SK-N-SH treated with all-trans-retinoic acid at 6 μM for 48 hours (cell line): Measurements from ENCODE around the gene HIPK3.

Source experiments
- ATAC-seq: fragments of 200-7000 bp; cut with Tn5 transposase; 3 replicates; pipeline ENCODE4 v1.9.1; 2020; ENCODE audit warnings: mild to moderate bottlenecking, moderate library complexity
- ARNTL ChIP-seq: fragments of 450-650 bp; formaldehyde crosslinking; IDR thresholded peaks from 2 replicates; pipeline ENCODE4 v1.5.0; 2020; ENCODE audit warnings: low read depth, mild to moderate bottlenecking, moderate library complexity, borderline replicate concordance
- CSDC2 ChIP-seq: fragments of 250-450 bp; sonication (Bioruptor Pico); IDR thresholded peaks from 2 replicates; pipeline ENCODE4 v1.5.0; 2020; ENCODE audit warnings: mild to moderate bottlenecking, moderate library complexity
- ESRRG ChIP-seq: fragments of 250-450 bp; sonication (Bioruptor Pico); IDR thresholded peaks from 2 replicates; pipeline ENCODE4 v1.6.1; 2021; ENCODE audit warnings: mild to moderate bottlenecking
- GLIS3 ChIP-seq: fragments of 250-450 bp; sonication (Bioruptor Pico); IDR thresholded peaks from 2 replicates; pipeline ENCODE4 v1.5.0; 2020; ENCODE audit warnings: mild to moderate bottlenecking, moderate library complexity
- ISL1 ChIP-seq: fragments of 250-450 bp; sonication (Bioruptor Pico); IDR thresholded peaks from 2 replicates; pipeline ENCODE4 v2.1.2; 2022; ENCODE audit warnings: mild to moderate bottlenecking, moderate library complexity
- OSR1 ChIP-seq: fragments of 250-450 bp; sonication (Bioruptor Pico); IDR thresholded peaks from 2 replicates; pipeline ENCODE4 v1.8.0; 2022; ENCODE audit warnings: moderate library complexity, mild to moderate bottlenecking, inconsistent platforms
- PPARA ChIP-seq: fragments of 250-450 bp; sonication (Bioruptor Pico); IDR thresholded peaks from 2 replicates; pipeline ENCODE4 v1.5.0; 2020; ENCODE audit warnings: mild to moderate bottlenecking, borderline replicate concordance
- RARB ChIP-seq: fragments of 250-450 bp; sonication (Bioruptor Pico); IDR thresholded peaks from 2 replicates; pipeline ENCODE4 v1.8.0; 2021; ENCODE audit warnings: mild to moderate bottlenecking, moderate library complexity
- SNAI2 ChIP-seq: fragments of 250-450 bp; sonication (Bioruptor Pico); IDR thresholded peaks from 2 replicates; pipeline ENCODE4 v1.5.0; 2020; ENCODE audit warnings: mild to moderate bottlenecking, moderate library complexity
- TCF4 ChIP-seq: fragments of 250-450 bp; sonication (Bioruptor Pico); IDR thresholded peaks from 2 replicates; pipeline ENCODE4 v1.8.0; 2021; ENCODE audit warnings: mild to moderate bottlenecking, moderate library complexity, borderline replicate concordance
- TOX ChIP-seq: fragments of 250-450 bp; sonication (Bioruptor Pico); IDR thresholded peaks from 2 replicates; pipeline ENCODE4 v1.8.0; 2021; ENCODE audit warnings: mild to moderate bottlenecking, moderate library complexity, borderline replicate concordance
- ZFP30 ChIP-seq: fragments of 450-650 bp; formaldehyde crosslinking; IDR thresholded peaks from 2 replicates; pipeline ENCODE4 v1.5.0; 2022; ENCODE audit warnings: mild to moderate bottlenecking, moderate library complexity
- ZNF565 ChIP-seq: fragments of 450-650 bp; formaldehyde crosslinking; conservative IDR thresholded peaks from 2 replicates; pipeline ENCODE4 v1.5.0; 2020; ENCODE audit warnings: low read depth, mild to moderate bottlenecking, moderate library complexity
- ZNF70 ChIP-seq: fragments of 450-650 bp; formaldehyde crosslinking; IDR thresholded peaks from 2 replicates; pipeline ENCODE4 v1.5.0; 2020; ENCODE audit warnings: mild to moderate bottlenecking, moderate library complexity
- ZNF8 ChIP-seq: fragments of 450-650 bp; formaldehyde crosslinking; IDR thresholded peaks from 2 replicates; pipeline ENCODE4 v1.5.0; 2020; ENCODE audit warnings: mild to moderate bottlenecking, moderate library complexity
- TF ChIP-seq, protein P1 (sequence below): fragments of 250-450 bp; sonication (Bioruptor Pico); IDR thresholded peaks from 2 replicates; pipeline ENCODE4 v1.5.1; 2021; ENCODE audit warnings: mild to moderate bottlenecking, moderate library complexity
- TF ChIP-seq, protein P2 (sequence below): fragments of 250-450 bp; sonication (Bioruptor Pico); IDR thresholded peaks from 2 replicates; pipeline ENCODE4 v1.5.0; 2020; ENCODE audit warnings: mild to moderate bottlenecking, moderate library complexity
- TF ChIP-seq, protein P3 (sequence below): fragments of 250-450 bp; sonication (Bioruptor Pico); IDR thresholded peaks from 2 replicates; pipeline ENCODE4 v1.8.0; 2020; ENCODE audit warnings: mild to moderate bottlenecking, moderate library complexity, borderline replicate concordance
- TF ChIP-seq, protein P4 (sequence below): fragments of 250-450 bp; sonication (Bioruptor Pico); IDR thresholded peaks from 2 replicates; pipeline ENCODE4 v1.5.1; 2020; ENCODE audit warnings: low read depth, mild to moderate bottlenecking, moderate library complexity

HIPK3 gene

DNA sequence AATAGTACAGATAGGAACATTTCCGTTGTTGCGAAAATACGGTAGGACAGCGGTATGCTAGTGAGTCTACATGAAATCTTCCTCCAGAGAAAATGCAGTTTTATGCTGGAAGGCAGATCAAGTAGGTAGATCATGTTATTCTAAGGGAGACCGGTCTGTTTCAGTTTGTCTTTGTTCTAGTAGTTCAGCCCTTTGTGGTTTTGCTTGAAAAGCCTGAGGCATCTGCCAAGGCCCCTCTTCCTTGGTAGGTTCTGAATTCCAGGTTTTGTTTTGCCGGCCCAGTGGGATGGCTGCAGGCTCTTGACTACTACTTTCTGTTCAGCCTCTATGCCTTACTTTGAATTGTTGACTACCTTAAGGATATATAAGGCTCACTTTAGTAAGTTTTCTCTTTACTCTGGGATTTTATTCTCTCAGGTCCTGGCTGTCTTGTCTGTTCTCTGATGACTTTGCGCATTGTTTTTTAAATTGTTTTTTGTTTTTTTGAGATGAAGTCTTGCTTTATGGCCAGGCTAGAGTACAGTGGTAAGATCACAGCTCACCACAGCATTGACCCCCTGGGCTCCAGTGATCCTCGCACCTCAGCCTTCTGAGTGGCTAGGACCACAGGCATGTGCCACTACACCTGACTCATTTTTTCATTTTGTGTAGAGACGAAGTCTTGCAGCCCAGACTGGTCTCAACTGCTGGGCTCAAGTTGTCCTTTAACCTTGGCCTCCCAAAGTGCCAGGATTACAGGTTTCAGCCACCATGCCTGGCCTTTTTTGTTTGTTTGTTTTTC, 53.7 kb downstream of the HIPK3 start:
- ATAC-seq, result no peak
- TF ChIP-seq ZNF8 (CRISPR knock-in tag) (no peak), ZFP30 (CRISPR knock-in tag) (no peak), OSR1 (no peak), TCF4 (no peak), CSDC2 (no peak), GLIS3 (CRISPR knock-in tag) (no peak), ZNF70 (no peak)
- TF ChIP-seq, protein P1, sequence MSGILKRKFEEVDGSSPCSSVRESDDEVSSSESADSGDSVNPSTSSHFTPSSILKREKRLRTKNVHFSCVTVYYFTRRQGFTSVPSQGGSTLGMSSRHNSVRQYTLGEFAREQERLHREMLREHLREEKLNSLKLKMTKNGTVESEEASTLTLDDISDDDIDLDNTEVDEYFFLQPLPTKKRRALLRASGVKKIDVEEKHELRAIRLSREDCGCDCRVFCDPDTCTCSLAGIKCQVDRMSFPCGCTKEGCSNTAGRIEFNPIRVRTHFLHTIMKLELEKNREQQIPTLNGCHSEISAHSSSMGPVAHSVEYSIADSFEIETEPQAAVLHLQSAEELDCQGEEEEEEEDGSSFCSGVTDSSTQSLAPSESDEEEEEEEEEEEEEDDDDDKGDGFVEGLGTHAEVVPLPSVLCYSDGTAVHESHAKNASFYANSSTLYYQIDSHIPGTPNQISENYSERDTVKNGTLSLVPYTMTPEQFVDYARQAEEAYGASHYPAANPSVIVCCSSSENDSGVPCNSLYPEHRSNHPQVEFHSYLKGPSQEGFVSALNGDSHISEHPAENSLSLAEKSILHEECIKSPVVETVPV, result no peak
- TF ChIP-seq, protein P2, sequence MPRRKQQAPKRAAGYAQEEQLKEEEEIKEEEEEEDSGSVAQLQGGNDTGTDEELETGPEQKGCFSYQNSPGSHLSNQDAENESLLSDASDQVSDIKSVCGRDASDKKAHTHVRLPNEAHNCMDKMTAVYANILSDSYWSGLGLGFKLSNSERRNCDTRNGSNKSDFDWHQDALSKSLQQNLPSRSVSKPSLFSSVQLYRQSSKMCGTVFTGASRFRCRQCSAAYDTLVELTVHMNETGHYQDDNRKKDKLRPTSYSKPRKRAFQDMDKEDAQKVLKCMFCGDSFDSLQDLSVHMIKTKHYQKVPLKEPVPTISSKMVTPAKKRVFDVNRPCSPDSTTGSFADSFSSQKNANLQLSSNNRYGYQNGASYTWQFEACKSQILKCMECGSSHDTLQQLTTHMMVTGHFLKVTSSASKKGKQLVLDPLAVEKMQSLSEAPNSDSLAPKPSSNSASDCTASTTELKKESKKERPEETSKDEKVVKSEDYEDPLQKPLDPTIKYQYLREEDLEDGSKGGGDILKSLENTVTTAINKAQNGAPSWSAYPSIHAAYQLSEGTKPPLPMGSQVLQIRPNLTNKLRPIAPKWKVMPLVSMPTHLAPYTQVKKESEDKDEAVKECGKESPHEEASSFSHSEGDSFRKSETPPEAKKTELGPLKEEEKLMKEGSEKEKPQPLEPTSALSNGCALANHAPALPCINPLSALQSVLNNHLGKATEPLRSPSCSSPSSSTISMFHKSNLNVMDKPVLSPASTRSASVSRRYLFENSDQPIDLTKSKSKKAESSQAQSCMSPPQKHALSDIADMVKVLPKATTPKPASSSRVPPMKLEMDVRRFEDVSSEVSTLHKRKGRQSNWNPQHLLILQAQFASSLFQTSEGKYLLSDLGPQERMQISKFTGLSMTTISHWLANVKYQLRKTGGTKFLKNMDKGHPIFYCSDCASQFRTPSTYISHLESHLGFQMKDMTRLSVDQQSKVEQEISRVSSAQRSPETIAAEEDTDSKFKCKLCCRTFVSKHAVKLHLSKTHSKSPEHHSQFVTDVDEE, result no peak

DNA sequence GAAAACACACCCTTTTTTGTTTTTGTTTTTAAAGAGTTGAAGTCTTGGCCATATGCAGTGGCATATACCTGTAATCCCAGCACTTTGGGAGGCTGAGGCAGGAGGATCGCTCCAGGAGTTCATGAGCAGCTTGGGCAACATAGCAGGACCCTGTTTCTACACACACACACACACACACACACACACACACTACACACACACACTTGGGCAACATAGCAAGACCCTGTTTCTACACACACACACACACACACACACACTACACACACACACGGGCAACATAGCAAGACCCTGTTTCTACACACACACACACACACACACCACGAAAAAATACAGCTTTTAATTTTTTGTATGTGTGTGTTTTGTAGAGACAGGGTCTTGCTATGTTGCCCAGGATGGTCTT, 54.5 kb downstream of the HIPK3 start:
- TF ChIP-seq ESRRG (CRISPR knock-in tag) (no peak), ZFP30 (CRISPR knock-in tag) (no peak), CSDC2 (no peak), SNAI2 (CRISPR knock-in tag) (no peak), ZNF565 (CRISPR knock-in tag) (no peak), PPARA (no peak), ISL1 (CRISPR knock-in tag) (no peak), RARB (CRISPR knock-in tag) (no peak), TOX (CRISPR knock-in tag) (no peak), ARNTL (CRISPR knock-in tag) (no peak)
- TF ChIP-seq, protein P1, result no peak
- TF ChIP-seq, protein P3, sequence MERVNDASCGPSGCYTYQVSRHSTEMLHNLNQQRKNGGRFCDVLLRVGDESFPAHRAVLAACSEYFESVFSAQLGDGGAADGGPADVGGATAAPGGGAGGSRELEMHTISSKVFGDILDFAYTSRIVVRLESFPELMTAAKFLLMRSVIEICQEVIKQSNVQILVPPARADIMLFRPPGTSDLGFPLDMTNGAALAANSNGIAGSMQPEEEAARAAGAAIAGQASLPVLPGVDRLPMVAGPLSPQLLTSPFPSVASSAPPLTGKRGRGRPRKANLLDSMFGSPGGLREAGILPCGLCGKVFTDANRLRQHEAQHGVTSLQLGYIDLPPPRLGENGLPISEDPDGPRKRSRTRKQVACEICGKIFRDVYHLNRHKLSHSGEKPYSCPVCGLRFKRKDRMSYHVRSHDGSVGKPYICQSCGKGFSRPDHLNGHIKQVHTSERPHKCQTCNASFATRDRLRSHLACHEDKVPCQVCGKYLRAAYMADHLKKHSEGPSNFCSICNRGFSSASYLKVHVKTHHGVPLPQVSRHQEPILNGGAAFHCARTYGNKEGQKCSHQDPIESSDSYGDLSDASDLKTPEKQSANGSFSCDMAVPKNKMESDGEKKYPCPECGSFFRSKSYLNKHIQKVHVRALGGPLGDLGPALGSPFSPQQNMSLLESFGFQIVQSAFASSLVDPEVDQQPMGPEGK (CRISPR knock-in tag), result no peak
- TF ChIP-seq, protein P2, result no peak
- TF ChIP-seq, protein P4, sequence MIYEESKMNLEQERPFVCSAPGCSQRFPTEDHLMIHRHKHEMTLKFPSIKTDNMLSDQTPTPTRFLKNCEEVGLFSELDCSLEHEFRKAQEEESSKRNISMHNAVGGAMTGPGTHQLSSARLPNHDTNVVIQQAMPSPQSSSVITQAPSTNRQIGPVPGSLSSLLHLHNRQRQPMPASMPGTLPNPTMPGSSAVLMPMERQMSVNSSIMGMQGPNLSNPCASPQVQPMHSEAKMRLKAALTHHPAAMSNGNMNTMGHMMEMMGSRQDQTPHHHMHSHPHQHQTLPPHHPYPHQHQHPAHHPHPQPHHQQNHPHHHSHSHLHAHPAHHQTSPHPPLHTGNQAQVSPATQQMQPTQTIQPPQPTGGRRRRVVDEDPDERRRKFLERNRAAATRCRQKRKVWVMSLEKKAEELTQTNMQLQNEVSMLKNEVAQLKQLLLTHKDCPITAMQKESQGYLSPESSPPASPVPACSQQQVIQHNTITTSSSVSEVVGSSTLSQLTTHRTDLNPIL (CRISPR knock-in tag), result no peak
- ATAC-seq, result no peak
